Skeletal muscle satellite cell (primary cell): ENCODE measurements around the gene CELA1. TPM values are rescaled to one million over a fixed set of nuclear protein-coding genes. Genes with fewer than 3 reads are reported as not detected.

Experiments used
- H3K27me3 ChIP-seq: 2 replicates; pipeline ENCODE4 v1.7.0; 2013; ENCODE audit warnings: low read length; ENCODE audit not compliant: control insufficient read depth, insufficient read depth
- H3K36me3 ChIP-seq: 2 replicates; pipeline ENCODE4 v1.7.0; 2013; ENCODE audit warnings: mild to moderate bottlenecking, control low read depth, low read length; ENCODE audit not compliant: insufficient read depth
- H3K4me1 ChIP-seq: 2 replicates; pipeline ENCODE4 v1.7.0; 2013; ENCODE audit warnings: low read length; ENCODE audit not compliant: control insufficient read depth, insufficient read depth
- H3K4me2 ChIP-seq: 2 replicates; pipeline ENCODE4 v1.7.0; 2013; ENCODE audit warnings: mild to moderate bottlenecking, low read length
- H3K4me3 ChIP-seq: 2 replicates; pipeline ENCODE4 v1.7.0; 2013; ENCODE audit warnings: low read length
- H3K9ac ChIP-seq: 2 replicates; pipeline ENCODE4 v1.7.0; 2013; ENCODE audit warnings: mild to moderate bottlenecking, low read depth, low read length, moderate library complexity
- H3K9me3 ChIP-seq: replicated peaks from 2 replicates; pipeline ENCODE4 v1.7.0; 2013; ENCODE audit warnings: mild to moderate bottlenecking, control low read depth, low read length
- total RNA-seq: library from RNA; depleted of rRNA; stranded (reverse); fragments of >200 nt; gene quantifications from 2 replicates; pipeline ENCODE4 v1.2.3, GENCODE V29; 2012; rRNA removed

CELA1 gene
- total RNA-seq: not detected in 2 replicates

DNA sequence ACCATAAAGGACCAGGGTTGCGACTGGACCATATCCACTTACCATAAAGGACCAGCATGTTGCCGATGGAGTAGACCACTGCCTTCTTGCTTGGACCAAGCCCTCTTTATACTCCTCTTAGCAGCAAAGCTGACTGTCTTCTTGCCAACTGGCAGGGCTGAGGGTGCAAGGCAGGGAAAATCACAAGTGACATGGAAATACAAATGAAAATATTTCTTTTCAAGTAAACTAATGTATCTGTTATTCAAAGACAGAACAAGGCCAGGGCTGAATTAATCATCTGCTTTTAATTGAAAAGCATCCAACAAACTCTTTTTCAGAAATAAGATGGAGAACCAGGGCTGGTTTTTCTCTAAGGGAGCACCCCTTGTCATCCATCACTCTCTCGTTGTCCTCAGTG, at the start of gene CELA1:
CELA1 (minus strand) TSS at position 99 of the 400 bp plus-strand sequence; CDS start at position 58, 41 bp downstream.
- no peak within 1 kb of the TSS for H3K9ac ChIP-seq
- H3K9me3 ChIP-seq: no peaks in the 10 kb centered on the region
- no peak within 1 kb of the TSS for H3K4me2 ChIP-seq
- H3K27me3 ChIP-seq: no peaks in the 10 kb centered on the region
- H3K4me3 ChIP-seq: no peak within 1 kb of the TSS
- no peaks in the 10 kb centered on the region for H3K36me3 ChIP-seq
- peaks cover 8% of the 10 kb centered on the region for H3K4me1 ChIP-seq

DNA sequence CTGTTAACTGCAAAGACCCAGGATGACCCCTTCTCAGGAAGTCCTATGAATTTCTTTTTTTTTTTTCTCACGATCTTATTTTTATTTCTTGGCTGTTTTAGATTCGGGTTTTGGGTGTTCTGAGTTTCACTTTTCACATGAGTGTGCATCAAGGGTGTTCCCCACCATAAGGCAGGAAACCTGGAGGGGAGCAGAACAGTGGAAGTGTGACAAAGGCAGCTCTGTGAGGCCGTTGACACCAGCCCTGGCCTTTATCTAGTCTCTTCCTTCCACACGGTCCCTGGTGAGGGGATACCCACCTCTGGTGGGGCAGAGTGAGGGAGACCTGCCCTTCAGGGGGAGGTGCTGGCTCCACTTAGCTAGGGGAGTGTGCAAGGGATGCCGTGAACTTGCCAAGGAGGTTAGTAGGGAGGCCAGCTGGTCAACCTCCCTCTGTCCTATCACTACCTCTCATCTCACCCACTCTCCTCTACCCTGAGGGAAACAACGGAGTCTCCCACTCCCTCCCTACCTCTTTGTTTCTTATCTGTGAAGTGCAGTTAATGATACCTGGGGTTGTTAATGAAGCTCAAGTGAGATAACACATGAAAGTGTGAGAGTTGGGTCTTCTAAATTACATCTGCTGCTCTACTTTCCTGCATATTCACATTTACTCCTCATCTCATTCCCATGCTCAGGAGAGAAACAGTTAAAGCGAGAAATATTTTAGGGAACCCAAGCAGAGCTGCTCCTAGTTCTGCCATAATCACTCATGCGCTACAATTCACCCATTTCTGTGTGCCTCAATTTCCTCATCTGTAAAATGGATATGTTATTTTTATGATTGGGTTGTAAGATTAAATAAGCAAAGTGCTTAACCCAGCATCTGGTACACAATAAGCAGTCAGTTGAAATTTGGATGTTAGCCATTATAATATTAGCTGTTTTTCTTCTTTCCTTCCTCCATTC, 49.1 kb upstream of the CELA1 start:
- no peaks in the 10 kb centered on the region for H3K27me3 ChIP-seq
- no peaks in the 10 kb centered on the region for H3K9me3 ChIP-seq
- H3K9ac ChIP-seq: no peak overlapping the region
- H3K4me3 ChIP-seq: no peak overlapping the region
- no peaks in the 10 kb centered on the region for H3K36me3 ChIP-seq
- H3K4me2 ChIP-seq: no peak overlapping the region
- peaks cover 31% of the 10 kb centered on the region for H3K4me1 ChIP-seq

DNA sequence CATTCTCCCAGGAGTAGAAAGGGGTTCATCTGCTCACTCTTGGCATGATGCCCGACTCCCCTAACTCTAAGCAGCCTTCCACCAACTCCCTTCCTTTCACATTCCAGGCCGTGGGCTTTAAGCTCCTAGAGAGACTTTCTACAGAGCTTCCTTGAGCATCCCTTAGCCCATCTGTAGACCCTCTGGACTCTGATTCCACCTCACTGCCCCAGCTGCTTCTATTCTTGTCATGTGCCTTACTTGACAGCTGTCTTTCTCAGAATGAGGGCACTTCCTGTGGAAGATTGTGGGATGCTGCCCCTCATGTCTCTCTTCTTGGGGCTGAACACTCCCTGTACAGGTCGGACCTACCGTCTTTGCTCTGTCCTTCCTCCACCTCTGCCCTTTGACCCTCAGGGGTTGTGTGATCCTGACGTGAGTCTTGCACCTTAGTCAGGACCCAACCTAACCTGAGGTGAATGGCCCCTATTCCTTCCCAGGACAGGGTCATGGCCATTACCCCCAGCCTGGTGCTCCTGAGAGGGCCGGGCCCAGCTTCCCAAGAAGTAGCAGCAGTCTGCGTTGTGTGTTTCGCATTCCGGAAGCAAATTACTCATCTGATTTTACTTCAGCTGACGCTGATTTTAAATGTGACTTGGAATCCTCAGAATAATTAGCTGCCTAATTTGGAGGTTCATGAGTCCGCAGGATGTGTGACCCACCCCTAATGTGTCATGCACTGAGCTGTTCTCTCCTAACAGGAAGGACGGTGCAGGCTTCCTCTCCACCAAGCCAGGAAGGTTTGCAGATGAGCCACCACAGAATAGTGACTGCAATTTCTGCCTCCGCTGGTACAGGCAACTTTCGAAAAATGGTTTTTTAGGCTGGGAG, 47.4 kb upstream of the CELA1 start:
- no peaks in the 10 kb centered on the region for H3K9me3 ChIP-seq
- no peaks in the 10 kb centered on the region for H3K27me3 ChIP-seq
- no peaks in the 10 kb centered on the region for H3K36me3 ChIP-seq
- H3K4me3 ChIP-seq: peak overlapping the region; percentile 9
- peak overlapping the region; percentile 9 for H3K9ac ChIP-seq
- H3K4me1 ChIP-seq: peaks cover 39% of the 10 kb centered on the region
- peak overlapping the region; percentile 29 for H3K4me2 ChIP-seq

DNA sequence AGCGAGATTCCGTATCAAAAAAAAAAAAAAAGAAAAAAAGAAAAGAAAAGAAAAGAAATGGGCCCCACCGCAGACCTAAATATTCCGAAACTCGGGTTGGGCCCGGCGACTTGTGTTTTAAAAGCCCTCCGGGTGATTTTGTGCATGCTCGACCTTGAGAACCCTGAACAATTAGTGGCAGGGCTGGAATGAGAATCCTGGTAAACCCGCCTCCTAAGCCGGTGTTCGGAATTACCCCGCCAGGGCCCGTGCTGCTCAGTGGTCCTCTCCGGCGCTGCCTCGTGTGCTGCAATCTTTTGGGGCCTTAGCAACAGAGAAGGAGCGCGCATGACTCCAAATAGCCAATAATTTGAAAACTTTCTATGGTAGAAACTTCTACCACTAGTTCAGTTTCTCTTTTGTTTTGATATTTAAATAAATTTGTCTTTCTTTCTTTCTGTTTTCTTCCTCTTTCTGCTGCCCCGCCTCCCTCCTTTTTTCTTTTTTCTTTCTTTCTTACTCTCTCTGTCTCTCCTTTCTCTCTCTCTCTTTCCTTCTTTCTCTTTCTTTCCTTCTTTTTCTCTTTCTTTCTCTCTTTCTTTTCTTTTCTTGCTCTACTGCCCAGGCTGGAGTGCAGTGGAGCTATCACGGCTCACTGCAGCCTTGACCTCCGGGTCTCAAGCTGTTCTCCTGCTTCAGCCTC, 46.2 kb upstream of the CELA1 start:
- Histone ChIP-seq H3K4me1 (peaks cover 49% of the 10 kb centered on the region), H3K36me3 (no peaks in the 10 kb centered on the region), H3K9ac (no peak overlapping the region), H3K4me2 (no peak overlapping the region), H3K27me3 (no peaks in the 10 kb centered on the region), H3K4me3 (no peak overlapping the region), H3K9me3 (no peaks in the 10 kb centered on the region)

DNA sequence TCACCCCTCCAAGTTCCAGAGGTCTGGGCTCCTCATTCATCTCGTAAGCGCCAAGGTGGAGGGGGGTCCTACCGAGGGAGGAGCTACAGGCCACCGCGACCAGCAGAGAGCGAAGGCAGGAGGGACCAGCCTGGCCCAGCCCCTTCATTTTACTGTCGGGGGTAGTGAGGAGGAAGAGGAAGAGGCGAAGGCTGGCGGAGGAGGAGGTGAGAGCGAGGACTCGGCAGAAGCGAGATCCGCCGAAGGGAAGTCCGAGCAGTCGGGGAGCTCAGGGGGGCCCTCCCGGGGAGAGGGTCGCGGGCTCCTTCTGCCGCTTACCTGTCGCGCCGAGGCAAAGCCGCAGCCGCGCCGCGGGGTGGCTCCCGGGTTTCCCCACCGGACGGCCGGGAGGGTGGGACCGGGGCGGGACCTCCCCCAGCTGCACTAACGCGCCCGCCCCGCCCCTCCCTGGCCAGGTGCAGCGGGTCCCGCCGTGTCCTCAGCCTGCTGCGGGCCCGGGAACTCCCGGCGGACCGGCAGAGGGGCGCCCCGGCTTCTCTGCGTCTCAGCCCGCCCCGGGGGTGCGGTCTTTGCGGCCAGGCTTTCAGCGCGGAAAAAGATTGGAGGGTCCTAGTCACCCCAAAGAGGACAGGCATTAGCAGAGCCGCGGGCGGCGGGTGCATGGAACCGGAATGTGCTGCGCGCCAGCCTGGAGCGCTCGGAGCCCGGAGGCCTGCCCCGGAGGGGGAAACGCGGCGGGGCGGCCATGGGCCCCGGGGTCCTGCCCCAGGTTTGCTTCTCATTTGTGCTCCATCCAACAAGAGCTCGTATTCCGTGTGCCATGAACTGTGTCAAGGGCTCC, 45.0 kb upstream of the CELA1 start, which contains the start of gene GALNT6:
GALNT6 (minus strand) TSS at position 124 of the 841 bp plus-strand sequence. CDS start 11,625 bp downstream, outside the sequence.
- Histone ChIP-seq H3K9ac (peak within 1 kb of the TSS; percentile 52), H3K4me3 (peak within 1 kb of the TSS; percentile 67), H3K4me1 (peaks cover 50% of the 10 kb centered on the region), H3K36me3 (no peaks in the 10 kb centered on the region), H3K4me2 (peak within 1 kb of the TSS; percentile 77), H3K27me3 (no peaks in the 10 kb centered on the region), H3K9me3 (no peaks in the 10 kb centered on the region)

DNA sequence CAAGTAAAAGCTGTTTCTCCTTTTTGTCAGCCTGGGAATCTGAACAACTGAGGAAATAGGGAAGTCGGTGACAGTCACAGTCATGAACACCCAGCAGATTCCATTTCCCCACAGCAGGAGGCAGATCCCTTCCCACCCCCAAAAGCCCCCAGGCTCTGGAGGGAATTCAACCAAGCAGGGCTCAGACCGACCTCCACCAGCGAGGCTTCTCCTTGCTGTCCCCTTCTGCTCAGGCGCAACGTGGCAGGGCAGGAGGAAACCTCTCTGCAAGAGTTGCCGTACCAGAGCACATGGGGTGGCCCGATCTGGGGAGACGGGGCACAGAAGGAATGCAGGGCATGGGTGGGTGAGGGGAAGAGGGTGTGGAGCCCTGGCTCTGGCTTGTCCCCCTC, 44.4 kb upstream of the CELA1 start:
- H3K27me3 ChIP-seq: no peaks in the 10 kb centered on the region
- H3K4me2 ChIP-seq: peak overlapping the region; percentile 77
- no peaks in the 10 kb centered on the region for H3K9me3 ChIP-seq
- H3K4me1 ChIP-seq: peaks cover 50% of the 10 kb centered on the region
- peak overlapping the region; percentile 67 for H3K4me3 ChIP-seq
- no peaks in the 10 kb centered on the region for H3K36me3 ChIP-seq
- peak overlapping the region; percentile 52 for H3K9ac ChIP-seq

DNA sequence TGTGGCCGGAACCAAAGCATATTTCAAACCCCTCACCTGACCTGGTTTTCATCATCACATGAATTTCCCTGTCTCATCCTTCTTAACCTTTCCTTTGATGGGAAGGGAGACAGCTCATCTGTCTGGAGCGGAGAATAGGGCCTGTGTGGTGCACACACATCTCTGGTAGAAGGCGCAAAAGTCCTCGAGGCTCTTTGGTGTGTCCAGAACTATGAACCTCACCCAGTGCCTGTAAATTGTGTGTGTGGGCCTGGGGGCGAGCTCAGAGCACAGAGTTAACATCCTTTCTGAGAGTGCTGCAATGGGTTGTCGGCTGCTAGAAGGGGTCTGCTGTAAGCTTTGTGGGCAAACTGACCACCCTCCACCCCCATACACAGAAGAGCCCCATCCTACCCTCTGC, 44.0 kb upstream of the CELA1 start:
- no peak overlapping the region for H3K4me2 ChIP-seq
- H3K4me1 ChIP-seq: peaks cover 47% of the 10 kb centered on the region
- no peaks in the 10 kb centered on the region for H3K9me3 ChIP-seq
- no peak overlapping the region for H3K4me3 ChIP-seq
- no peak overlapping the region for H3K9ac ChIP-seq
- H3K36me3 ChIP-seq: no peaks in the 10 kb centered on the region
- no peaks in the 10 kb centered on the region for H3K27me3 ChIP-seq

DNA sequence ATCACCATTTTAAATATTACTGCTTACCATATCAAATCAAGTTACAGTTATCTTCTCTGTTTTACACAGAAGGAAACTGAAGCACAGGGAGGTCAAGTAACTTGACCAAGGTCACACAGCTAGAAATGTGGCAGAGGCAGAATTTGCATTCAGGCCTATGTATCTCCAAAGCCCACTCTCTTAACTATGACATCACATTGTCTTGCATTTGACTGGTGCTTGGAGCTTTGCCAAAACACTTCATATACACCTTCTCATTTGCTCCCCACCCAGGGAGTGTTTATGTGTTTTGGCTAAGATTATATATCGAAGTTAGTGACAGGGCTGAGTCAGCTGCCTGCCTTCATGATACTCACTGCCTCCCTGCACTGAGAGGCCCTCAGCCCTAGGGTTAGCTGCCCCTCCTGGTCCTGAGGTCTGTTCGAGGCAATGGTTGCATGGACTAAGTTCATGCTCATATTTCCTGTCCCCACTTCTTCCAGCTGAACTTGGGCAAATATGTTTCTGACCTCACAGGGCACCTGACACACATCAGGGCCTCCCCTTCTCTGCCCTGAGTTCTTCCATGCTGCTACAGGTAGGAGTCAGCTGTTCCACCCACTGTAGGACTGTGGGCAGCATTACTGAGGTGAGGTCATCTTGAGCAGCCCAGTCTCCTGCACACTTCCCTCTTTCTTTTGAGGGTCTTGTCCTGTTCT, 43.0 kb upstream of the CELA1 start:
- H3K9ac ChIP-seq: no peak overlapping the region
- no peak overlapping the region for H3K4me2 ChIP-seq
- no peak overlapping the region for H3K4me3 ChIP-seq
- H3K9me3 ChIP-seq: no peaks in the 10 kb centered on the region
- peaks cover 38% of the 10 kb centered on the region for H3K4me1 ChIP-seq
- H3K36me3 ChIP-seq: no peaks in the 10 kb centered on the region
- H3K27me3 ChIP-seq: no peaks in the 10 kb centered on the region

DNA sequence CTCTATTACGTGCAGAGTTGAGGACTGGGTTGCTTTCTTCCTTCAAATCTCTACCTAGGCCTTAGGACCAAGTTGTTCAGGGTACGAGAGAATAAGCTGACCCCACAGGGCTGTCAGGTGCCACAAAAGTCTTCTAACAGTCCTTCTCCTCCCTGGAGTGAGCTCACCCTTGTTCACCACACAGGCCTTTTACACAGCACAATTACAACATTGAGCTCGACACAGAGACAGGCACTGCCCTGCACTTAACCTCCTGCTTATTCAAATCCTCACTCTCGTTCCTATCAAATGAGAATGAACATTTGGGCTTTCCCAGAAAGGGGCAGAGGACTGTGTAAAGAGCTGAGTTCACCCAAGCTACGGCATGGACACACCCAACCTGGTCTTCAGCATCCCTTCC, 42.4 kb upstream of the CELA1 start:
- no peak overlapping the region for H3K4me2 ChIP-seq
- no peaks in the 10 kb centered on the region for H3K36me3 ChIP-seq
- H3K4me1 ChIP-seq: peaks cover 32% of the 10 kb centered on the region
- H3K27me3 ChIP-seq: no peaks in the 10 kb centered on the region
- H3K4me3 ChIP-seq: no peak overlapping the region
- H3K9me3 ChIP-seq: no peaks in the 10 kb centered on the region
- H3K9ac ChIP-seq: no peak overlapping the region
